ENCODE data around the gene FIGN. TPM values are rescaled to one million over a fixed set of nuclear protein-coding genes. Genes with fewer than 3 reads are reported as not detected.

FIGN gene
- total RNA-seq, 1 experiment from 2014 or later: 19.4 TPM

DNA sequence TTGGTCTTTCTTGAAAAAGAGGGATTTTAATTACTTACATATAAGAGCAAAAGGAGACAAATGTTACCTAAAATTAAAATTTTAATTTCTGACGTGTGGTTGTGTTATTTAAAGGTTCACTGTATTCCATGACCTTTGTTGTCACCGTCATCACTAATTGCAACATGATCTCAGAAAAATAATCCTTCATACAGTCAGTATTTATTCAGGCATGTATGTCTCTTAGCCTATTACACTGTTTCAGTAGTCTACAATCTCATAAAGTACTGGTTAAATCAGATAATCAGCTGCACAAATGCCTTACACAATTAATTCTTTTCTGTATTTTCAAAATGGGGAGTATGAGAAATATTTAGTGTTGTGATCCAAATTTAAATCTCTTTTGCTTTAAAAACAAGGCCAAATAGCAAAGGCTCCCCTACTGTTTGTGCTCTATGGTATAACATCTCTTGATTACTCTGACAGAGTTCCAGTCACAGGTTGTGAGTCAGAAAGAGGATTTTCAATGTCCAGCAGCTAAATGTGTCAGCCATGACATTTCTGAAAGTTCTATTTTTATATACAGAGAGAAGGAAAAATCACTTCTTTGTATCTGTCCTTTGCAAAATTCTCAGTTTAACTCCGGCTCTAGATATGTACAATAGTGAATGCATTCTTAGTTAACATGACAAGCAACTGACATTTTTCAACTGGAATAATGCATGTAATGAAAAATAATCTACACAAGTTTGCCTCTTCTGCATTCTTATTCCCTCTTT lies 184.0 kb downstream of the FIGN start (continued):
- TF ChIP-seq, protein P1, sequence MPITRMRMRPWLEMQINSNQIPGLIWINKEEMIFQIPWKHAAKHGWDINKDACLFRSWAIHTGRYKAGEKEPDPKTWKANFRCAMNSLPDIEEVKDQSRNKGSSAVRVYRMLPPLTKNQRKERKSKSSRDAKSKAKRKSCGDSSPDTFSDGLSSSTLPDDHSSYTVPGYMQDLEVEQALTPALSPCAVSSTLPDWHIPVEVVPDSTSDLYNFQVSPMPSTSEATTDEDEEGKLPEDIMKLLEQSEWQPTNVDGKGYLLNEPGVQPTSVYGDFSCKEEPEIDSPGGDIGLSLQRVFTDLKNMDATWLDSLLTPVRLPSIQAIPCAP (CRISPR knock-in tag; IDR thresholded peaks at IDR 0.05): no peak

DNA sequence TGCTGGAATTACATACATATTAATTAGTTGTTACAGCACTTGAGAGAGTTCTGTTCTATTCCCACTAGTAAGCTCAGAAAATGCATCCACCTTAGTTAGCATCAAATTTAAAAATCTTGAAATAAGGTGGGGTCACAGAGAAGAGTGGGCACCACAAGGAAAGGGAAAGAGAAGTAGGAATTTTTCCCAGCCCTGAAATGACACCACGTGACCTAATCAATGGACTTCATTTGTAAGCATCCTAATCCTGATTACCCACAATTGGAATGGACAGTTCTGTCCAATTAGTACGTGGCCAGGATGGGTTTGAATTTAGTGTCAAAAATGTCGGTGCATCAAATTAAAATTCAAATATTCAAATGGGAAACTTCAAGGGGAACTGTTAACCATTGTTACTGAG lies 186.8 kb downstream of the FIGN start:
- Mint-ChIP-seq H3K4me1 (no peaks in the 10 kb centered on the region), H3K9me3 (no peaks in the 10 kb centered on the region), H3K27me3 (ENCODE audit: low read depth) (no peaks in the 10 kb centered on the region), H3K27ac (no peak overlapping the region), H3K4me3 (no peak overlapping the region), H3K36me3 (no peaks in the 10 kb centered on the region)
- DNase-seq (ENCODE audit: low spot score): no peak
- CTCF ChIA-PET: no interaction called here
- ATAC-seq: no peak
- POLR2A ChIA-PET: no interaction called here
- TF ChIP-seq, protein P2, sequence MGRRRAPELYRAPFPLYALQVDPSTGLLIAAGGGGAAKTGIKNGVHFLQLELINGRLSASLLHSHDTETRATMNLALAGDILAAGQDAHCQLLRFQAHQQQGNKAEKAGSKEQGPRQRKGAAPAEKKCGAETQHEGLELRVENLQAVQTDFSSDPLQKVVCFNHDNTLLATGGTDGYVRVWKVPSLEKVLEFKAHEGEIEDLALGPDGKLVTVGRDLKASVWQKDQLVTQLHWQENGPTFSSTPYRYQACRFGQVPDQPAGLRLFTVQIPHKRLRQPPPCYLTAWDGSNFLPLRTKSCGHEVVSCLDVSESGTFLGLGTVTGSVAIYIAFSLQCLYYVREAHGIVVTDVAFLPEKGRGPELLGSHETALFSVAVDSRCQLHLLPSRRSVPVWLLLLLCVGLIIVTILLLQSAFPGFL (CRISPR knock-in tag; IDR thresholded peaks at IDR 0.05; ENCODE audit: borderline replicate concordance): no peak
- TF ChIP-seq ZNF396 (CRISPR knock-in tag; IDR thresholded peaks at IDR 0.05; ENCODE audit: borderline replicate concordance) (no peak), NR1H2 (CRISPR knock-in tag; IDR thresholded peaks at IDR 0.05) (no peak), NFYB (CRISPR knock-in tag; conservative IDR thresholded peaks at IDR 0.05; ENCODE audit: low read depth) (no peak), SOX15 (CRISPR knock-in tag; IDR thresholded peaks at IDR 0.05) (no peak), ELF4 (CRISPR knock-in tag; IDR thresholded peaks at IDR 0.05; ENCODE audit: low read depth) (no peak), SMAD4 (CRISPR knock-in tag; IDR thresholded peaks at IDR 0.05) (no peak), NFE2L1 (CRISPR knock-in tag; IDR thresholded peaks at IDR 0.05) (no peak), SMAD3 (CRISPR knock-in tag; IDR thresholded peaks at IDR 0.05; ENCODE audit: borderline replicate concordance) (no peak), FOXP1 (CRISPR knock-in tag; IDR thresholded peaks at IDR 0.05; ENCODE audit: borderline replicate concordance) (no peak)
- TF ChIP-seq, protein P3, sequence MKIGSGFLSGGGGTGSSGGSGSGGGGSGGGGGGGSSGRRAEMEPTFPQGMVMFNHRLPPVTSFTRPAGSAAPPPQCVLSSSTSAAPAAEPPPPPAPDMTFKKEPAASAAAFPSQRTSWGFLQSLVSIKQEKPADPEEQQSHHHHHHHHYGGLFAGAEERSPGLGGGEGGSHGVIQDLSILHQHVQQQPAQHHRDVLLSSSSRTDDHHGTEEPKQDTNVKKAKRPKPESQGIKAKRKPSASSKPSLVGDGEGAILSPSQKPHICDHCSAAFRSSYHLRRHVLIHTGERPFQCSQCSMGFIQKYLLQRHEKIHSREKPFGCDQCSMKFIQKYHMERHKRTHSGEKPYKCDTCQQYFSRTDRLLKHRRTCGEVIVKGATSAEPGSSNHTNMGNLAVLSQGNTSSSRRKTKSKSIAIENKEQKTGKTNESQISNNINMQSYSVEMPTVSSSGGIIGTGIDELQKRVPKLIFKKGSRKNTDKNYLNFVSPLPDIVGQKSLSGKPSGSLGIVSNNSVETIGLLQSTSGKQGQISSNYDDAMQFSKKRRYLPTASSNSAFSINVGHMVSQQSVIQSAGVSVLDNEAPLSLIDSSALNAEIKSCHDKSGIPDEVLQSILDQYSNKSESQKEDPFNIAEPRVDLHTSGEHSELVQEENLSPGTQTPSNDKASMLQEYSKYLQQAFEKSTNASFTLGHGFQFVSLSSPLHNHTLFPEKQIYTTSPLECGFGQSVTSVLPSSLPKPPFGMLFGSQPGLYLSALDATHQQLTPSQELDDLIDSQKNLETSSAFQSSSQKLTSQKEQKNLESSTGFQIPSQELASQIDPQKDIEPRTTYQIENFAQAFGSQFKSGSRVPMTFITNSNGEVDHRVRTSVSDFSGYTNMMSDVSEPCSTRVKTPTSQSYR (CRISPR knock-in tag; IDR thresholded peaks at IDR 0.05): no peak
- TF ChIP-seq, protein P4, sequence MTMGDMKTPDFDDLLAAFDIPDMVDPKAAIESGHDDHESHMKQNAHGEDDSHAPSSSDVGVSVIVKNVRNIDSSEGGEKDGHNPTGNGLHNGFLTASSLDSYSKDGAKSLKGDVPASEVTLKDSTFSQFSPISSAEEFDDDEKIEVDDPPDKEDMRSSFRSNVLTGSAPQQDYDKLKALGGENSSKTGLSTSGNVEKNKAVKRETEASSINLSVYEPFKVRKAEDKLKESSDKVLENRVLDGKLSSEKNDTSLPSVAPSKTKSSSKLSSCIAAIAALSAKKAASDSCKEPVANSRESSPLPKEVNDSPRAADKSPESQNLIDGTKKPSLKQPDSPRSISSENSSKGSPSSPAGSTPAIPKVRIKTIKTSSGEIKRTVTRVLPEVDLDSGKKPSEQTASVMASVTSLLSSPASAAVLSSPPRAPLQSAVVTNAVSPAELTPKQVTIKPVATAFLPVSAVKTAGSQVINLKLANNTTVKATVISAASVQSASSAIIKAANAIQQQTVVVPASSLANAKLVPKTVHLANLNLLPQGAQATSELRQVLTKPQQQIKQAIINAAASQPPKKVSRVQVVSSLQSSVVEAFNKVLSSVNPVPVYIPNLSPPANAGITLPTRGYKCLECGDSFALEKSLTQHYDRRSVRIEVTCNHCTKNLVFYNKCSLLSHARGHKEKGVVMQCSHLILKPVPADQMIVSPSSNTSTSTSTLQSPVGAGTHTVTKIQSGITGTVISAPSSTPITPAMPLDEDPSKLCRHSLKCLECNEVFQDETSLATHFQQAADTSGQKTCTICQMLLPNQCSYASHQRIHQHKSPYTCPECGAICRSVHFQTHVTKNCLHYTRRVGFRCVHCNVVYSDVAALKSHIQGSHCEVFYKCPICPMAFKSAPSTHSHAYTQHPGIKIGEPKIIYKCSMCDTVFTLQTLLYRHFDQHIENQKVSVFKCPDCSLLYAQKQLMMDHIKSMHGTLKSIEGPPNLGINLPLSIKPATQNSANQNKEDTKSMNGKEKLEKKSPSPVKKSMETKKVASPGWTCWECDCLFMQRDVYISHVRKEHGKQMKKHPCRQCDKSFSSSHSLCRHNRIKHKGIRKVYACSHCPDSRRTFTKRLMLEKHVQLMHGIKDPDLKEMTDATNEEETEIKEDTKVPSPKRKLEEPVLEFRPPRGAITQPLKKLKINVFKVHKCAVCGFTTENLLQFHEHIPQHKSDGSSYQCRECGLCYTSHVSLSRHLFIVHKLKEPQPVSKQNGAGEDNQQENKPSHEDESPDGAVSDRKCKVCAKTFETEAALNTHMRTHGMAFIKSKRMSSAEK (CRISPR knock-in tag; IDR thresholded peaks at IDR 0.05; ENCODE audit: borderline replicate concordance): no peak
- TF ChIP-seq, protein P5, sequence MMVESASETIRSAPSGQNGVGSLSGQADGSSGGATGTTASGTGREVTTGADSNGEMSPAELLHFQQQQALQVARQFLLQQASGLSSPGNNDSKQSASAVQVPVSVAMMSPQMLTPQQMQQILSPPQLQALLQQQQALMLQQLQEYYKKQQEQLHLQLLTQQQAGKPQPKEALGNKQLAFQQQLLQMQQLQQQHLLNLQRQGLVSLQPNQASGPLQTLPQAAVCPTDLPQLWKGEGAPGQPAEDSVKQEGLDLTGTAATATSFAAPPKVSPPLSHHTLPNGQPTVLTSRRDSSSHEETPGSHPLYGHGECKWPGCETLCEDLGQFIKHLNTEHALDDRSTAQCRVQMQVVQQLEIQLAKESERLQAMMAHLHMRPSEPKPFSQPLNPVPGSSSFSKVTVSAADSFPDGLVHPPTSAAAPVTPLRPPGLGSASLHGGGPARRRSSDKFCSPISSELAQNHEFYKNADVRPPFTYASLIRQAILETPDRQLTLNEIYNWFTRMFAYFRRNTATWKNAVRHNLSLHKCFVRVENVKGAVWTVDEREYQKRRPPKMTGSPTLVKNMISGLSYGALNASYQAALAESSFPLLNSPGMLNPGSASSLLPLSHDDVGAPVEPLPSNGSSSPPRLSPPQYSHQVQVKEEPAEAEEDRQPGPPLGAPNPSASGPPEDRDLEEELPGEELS (CRISPR knock-in tag; IDR thresholded peaks at IDR 0.05): no peak
- TF ChIP-seq, protein P6, sequence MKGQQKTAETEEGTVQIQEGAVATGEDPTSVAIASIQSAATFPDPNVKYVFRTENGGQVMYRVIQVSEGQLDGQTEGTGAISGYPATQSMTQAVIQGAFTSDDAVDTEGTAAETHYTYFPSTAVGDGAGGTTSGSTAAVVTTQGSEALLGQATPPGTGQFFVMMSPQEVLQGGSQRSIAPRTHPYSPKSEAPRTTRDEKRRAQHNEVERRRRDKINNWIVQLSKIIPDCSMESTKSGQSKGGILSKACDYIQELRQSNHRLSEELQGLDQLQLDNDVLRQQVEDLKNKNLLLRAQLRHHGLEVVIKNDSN (CRISPR knock-in tag; IDR thresholded peaks at IDR 0.05): no peak
- TF ChIP-seq, protein P7, sequence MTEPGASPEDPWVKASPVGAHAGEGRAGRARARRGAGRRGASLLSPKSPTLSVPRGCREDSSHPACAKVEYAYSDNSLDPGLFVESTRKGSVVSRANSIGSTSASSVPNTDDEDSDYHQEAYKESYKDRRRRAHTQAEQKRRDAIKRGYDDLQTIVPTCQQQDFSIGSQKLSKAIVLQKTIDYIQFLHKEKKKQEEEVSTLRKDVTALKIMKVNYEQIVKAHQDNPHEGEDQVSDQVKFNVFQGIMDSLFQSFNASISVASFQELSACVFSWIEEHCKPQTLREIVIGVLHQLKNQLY (CRISPR knock-in tag; IDR thresholded peaks at IDR 0.05): no peak
